NCI-H1417 (cell line): ENCODE results near the gene CIDEC.

Experiments
- DNase-seq, 3 experiments: peaks; one replicate each; lab custom pipeline; 2025; lab: John Stamatoyannopoulos, UW

CIDEC gene

DNA sequence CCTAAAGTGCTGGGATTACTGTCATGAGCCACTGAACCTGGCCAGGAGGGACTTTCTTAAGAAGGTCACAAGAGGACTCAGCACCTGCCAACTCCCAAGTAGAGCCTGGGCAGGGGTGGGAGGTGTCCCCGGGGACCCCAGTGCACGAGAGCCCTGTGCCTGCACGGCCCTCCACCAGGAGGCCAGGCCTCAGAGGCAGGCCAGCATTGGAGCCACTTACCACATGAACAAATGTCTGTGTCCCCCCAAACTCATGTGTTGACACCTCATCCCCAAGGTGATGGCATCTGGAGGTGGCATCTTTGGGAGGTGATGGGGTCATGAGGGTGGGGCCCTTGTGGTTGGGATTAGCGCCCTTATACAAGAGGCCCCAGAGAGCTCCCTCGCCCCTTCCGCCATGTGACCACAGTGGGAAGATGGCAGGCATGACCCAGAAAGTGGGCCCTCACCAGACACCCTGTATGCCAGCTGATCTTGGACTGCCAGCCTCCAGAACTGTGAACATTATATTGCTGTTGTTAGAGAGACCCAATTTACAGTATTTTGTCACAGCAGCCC, 33.0 kb downstream of the CIDEC start:
- DNase-seq, result no peak

DNA sequence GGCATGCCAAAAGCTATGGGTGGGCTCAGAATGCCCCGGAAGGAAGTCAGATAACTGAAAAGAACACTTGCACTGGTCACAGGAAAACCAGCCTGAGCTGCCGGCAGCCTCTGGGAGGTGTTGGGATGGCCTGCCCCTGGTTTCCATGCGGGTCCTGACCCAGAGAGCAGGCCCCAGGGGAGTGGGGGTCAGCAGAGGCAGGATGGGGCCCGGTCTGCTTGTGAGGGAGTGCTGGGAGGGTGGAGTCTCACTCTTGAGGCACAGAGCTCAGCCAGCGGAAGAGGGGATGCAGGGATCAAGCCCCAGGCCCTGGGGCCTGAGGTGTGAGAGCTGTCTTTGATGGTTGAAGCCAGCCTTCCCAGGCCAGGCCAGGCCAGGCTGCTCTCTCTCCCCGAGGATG, 33.8 kb downstream of the CIDEC start:
- DNase-seq, result no peak

DNA sequence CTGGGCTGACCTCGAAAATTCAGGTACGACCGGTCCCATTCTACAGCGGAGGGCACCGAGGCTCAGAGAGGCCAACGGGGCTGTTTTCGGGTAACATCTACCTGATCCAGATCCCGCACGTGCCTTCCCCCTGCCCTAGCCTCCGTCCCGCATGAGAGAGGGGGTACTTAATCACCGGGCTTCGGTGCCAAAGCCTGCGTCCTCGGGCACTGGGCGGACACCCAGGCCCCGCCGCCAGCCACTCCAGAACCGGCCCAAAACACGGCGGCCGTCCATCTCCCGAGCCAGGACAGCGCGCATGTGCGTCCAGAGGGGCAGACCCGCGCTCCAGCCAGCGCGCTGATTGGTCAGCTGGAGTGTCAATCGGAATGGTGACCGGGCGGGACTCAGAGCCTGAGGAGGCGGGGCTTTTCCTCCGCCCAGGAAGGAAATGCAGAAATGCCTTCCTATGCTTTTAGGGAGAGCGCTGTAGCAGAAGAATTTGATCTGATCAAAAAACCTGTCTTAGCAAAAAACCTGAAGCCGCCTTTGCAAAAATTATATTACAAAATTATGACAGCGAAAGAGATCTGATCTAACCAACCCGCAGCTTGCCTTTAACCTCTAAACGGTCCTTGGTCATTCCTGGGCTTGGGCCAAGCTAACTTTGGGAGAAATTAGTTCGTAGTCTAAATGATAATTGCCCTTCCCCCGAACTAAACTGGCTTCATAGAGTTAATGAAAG, 36.2 kb downstream of the CIDEC start, which contains the start of gene RPUSD3:
TSS of gene RPUSD3 (minus strand) at position 294 of the 724 bp plus-strand sequence. CDS start at position 276, 18 bp downstream.
- peak; percentile 84 to 92 (median 91) for DNase-seq

DNA sequence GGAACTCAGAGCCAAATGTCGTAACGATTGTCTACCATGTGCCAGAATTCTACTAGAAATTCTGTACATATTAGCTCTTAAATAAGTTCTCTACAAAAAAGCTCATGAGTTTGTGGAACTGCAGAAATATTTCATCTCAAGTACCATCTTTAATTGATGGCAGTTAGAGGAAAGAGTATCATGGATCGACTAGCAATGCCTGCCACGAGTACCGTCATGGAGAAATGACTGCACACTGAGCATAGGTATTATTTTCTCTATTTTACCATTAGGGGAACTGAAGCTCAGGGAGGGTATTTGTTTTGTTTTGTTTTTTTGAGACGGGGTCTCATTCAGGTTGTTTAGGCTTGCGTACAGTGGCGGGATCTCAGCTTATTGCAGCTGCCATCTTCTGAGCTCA, 39.0 kb downstream of the CIDEC start:
- DNase-seq, result no peak

DNA sequence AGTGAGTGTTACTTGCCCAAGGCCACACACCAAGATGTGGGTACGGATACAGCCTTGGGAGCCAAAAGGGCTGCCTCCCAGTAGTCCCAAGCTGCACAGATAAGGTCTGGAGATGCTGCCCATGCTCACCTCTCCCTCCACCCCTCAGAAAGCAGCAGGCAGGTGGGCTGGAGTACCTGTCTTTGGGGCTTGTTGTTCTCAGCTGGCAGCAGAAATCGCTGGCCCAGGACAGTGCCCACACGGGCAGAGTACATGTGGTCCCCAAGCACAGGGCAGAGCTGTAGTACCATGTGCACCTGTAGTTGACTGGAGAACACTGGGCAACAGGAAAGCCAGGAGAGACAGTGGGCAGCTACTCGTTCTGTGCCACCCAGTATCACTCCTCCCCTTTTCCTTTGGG, 41.2 kb downstream of the CIDEC start:
- DNase-seq, result no peak

- DNase-seq, result no peak
Observed at GRCh38 chr3:9837701-9838582, 42.1 kb downstream of the CIDEC start.

DNA sequence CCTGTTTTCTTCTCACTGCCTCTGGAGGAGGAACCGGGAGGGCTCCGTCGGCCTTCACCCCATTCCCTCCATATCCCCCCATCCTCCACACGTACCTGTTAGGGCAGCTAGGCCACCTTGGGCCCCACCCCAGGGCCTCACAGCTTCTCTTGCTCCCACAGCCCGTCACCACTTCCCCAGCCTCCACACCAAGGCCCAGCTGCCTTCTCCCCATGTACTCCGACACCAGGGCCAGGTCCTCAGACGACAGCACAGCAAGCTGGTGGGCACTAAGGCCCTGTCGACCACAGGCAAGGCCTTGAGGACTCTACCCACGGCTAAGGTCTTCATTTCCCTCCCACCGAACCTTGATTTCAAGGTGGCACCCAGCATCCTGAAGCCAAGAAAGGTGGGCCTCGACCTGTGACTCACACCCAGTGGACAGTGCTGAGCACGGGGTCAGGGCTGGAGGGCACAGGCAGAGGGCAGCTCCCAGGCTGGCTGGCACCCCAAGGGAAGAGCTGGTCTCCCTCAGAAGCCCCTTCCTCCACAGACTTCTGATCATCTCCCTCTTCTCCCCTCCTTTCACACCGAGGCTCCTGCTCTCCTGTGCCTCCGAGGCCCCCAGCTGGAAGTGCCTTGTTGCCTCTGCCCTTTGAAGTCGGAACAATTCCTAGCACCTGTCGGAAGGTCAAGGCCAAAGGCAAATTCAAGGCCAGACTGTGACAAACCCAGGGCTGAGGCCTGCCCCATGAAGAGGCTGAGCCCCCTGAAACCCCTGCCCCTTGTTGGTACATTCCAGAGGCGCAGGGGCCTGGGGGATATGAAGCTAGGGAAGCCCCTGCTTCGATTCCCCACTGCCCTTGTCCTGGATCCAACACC, 45.3 kb downstream of the CIDEC start:
- no peak for DNase-seq

GRCh38 chr3:9833078-9833477, 47.0 kb downstream of the CIDEC start:
- no peak for DNase-seq

DNA sequence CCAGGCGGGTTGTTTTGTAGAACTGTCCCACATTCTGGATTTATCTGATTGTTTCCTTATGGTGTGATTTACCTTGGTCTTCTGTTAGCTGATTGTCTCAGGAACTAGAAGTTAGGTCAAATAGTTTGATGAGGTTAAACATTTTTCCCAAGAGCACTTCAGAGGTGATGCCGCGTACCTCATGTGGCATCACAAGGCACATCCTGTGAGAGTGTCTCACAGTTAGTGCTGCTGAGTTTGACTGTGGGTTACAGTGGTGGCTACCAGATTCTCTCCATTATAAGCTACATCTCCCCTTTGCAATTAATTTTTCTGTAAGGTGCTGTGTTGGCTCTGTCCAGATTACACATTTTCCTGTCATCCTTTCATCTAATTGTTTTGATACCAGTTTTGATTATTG, 48.8 kb downstream of the CIDEC start:
- DNase-seq, result no peak

GRCh38 chr3:9828801-9829755, 51.0 kb downstream of the CIDEC start:
- no peak for DNase-seq

DNA sequence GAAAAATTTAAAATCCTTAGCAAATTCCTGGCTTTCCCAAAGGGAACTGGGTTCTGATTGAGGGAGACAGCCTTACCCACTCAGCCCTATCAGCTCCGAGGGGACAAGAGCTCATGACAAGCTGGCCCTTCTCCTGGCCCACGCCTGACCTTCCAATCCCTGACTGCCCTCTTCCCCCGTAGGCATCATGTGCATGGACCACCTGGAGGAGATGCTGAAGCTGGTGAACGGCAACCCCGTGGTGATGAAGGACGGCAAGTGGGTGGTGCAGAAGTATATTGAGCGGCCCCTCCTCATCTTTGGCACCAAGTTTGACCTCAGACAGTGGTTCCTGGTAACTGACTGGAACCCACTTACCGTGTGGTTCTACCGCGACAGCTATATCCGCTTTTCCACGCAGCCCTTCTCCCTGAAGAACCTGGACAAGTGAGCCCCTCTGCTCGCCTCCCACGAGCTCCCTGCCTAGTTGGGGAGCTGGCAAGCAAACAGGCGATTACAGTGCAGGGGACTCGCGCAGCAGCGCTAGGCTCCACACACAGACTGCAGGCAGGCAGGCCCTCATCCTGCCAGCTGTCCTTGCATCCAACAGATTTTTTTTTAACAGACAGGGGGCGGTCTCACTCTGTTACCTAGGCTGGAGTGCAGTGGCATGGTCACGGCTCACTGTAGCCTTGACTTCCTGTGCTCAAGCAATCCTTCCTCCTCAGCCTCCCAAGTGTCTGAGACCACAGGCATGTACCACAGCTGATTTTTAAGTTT, 53.1 kb downstream of the CIDEC start:
- no peak for DNase-seq

- DNase-seq, result no peak
Observed at GRCh38 chr3:9825451-9826040, 54.5 kb downstream of the CIDEC start.

- DNase-seq, result peak in 1 of 3 experiments; percentile 2
Observed at GRCh38 chr3:9820946-9821345, 59.1 kb downstream of the CIDEC start.

DNA sequence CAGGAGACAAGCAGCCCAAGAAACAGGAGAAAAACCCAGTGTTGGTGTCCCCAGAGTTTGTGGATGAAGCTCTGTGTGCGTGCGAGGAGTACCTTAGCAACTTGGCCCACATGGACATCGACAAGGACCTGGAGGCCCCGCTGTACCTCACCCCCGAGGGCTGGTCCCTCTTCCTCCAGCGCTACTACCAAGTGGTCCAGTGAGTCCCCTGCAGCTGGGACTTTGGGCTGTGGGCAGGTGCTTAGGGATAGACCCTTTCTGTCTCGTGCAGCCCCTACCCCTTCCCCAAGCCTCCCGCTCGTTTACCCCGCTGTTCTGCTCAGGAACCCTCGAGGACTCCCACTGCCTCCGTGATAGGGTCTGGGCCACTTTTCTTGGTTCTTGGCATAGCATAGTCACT, 59.5 kb downstream of the CIDEC start:
- DNase-seq, result no peak

GRCh38 chr3:9818666-9819335, 61.3 kb downstream of the CIDEC start:
- DNase-seq, result no peak

DNA sequence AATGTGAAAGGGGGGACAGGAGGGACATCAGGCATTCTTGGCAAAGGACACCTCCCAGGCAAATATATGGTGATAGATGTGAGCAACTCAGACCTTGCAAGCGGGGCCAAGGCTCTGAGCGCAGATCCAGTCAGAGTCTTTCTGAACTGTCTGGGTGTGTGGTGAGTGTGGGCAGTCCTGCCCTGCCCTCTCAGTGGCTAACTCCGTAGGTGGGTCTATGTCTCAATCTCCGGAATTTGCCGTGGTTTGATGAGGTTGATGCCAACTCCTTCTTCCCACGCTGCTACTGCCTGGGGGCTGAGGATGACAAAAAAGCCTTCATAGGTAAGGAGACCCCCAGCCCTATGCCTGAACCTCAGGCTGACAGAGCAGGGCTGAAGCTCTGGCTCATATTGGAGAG, 62.6 kb downstream of the CIDEC start:
- DNase-seq, result no peak
